H9 (cell line): ENCODE data around the gene MAP7. TPM values are rescaled to one million over a fixed set of nuclear protein-coding genes. Genes with fewer than 3 reads are reported as not detected.
"Not testable (repeated sequence)": the region's sequence is repeated elsewhere in the genome, so short reads cannot be mapped to it uniquely, and the experiment has no call there.

ENCODE experiments used
- DNase-seq: peaks from one replicate; pipeline ENCODE4 v3.0.0-alpha.2; 2017
- H2AFZ ChIP-seq: one replicate; pipeline ENCODE4 v1.6.1; 2013; ENCODE audit warnings: mild to moderate bottlenecking, low read length, control low read depth, moderate library complexity
- H2AK5ac ChIP-seq: 2 replicates; pipeline ENCODE4 v1.6.1; 2013; ENCODE audit warnings: low read length, control low read depth, mixed read lengths; ENCODE audit not compliant: insufficient read length
- H2BK120ac ChIP-seq: one replicate; pipeline ENCODE4 v1.6.1; 2013; ENCODE audit warnings: low read depth, mild to moderate bottlenecking, low read length, control low read depth, inconsistent platforms; ENCODE audit not compliant: poor library complexity, severe bottlenecking
- H2BK12ac ChIP-seq: 2 replicates; pipeline ENCODE4 v1.6.1; 2013; ENCODE audit warnings: low read length, control low read depth, mixed read lengths, low read depth; ENCODE audit not compliant: insufficient read length
- H2BK15ac ChIP-seq: 2 replicates; pipeline ENCODE4 v1.6.1; 2013; ENCODE audit warnings: low read depth, low read length, control low read depth
- H2BK20ac ChIP-seq: one replicate; pipeline ENCODE4 v1.6.1; 2013; ENCODE audit warnings: low read depth, mild to moderate bottlenecking, low read length, control low read depth, inconsistent platforms; ENCODE audit not compliant: poor library complexity, severe bottlenecking
- H2BK5ac ChIP-seq: 2 replicates; pipeline ENCODE4 v1.6.1; 2013; ENCODE audit warnings: low read length, control low read depth, mixed read lengths; ENCODE audit not compliant: insufficient read length
- H3K14ac ChIP-seq: 2 replicates; pipeline ENCODE4 v1.6.1; 2013; ENCODE audit warnings: low read length, control low read depth; ENCODE audit not compliant: insufficient read depth
- H3K18ac ChIP-seq: 2 replicates; pipeline ENCODE4 v1.6.1; 2013; ENCODE audit warnings: low read depth, mild to moderate bottlenecking, mixed read lengths, low read length, control low read depth; ENCODE audit not compliant: insufficient read length
- H3K23ac ChIP-seq: 2 replicates; pipeline ENCODE4 v1.6.1; 2013; ENCODE audit warnings: low read length, control low read depth, mixed read lengths, low read depth; ENCODE audit not compliant: insufficient read length
- H3K23me2 ChIP-seq: 2 replicates; pipeline ENCODE4 v1.6.1; 2013; ENCODE audit warnings: low read depth, mild to moderate bottlenecking, mixed read lengths, low read length, control low read depth; ENCODE audit not compliant: insufficient read length, poor library complexity, severe bottlenecking
- H3K27ac ChIP-seq: 2 replicates; pipeline ENCODE4 v1.5.1; 2013; ENCODE audit warnings: low read length, control low read depth, mixed read lengths, low read depth; ENCODE audit not compliant: insufficient read length
- H3K27me3 ChIP-seq: 2 replicates; pipeline ENCODE4 v1.6.1; 2013; ENCODE audit warnings: low read length, control low read depth, inconsistent platforms; ENCODE audit not compliant: insufficient read depth
- H3K4ac ChIP-seq: 2 replicates; pipeline ENCODE4 v1.6.1; 2013; ENCODE audit warnings: low read depth, mild to moderate bottlenecking, control low read depth, inconsistent platforms, low read length, moderate library complexity
- H3K4me1 ChIP-seq: 2 replicates; pipeline ENCODE4 v1.6.1; 2013; ENCODE audit warnings: low read length, control low read depth, inconsistent platforms; ENCODE audit not compliant: insufficient read depth
- H3K4me2 ChIP-seq: 2 replicates; pipeline ENCODE4 v1.6.1; 2013; ENCODE audit warnings: low read length, control low read depth, mixed read lengths; ENCODE audit not compliant: insufficient read length, insufficient read depth
- H3K56ac ChIP-seq: 2 replicates; pipeline ENCODE4 v1.6.1; 2013; ENCODE audit warnings: low read depth, mild to moderate bottlenecking, mixed read lengths, low read length, control low read depth; ENCODE audit not compliant: insufficient read length
- H3K79me1 ChIP-seq: 2 replicates; pipeline ENCODE4 v1.6.1; 2013; ENCODE audit warnings: low read depth, mild to moderate bottlenecking, moderate library complexity, low read length, control low read depth, inconsistent platforms; ENCODE audit not compliant: insufficient read depth, poor library complexity, severe bottlenecking
- H3K79me2 ChIP-seq: 2 replicates; pipeline ENCODE4 v1.6.1; 2013; ENCODE audit warnings: low read length, control low read depth, inconsistent platforms; ENCODE audit not compliant: insufficient read depth
- H3K9ac ChIP-seq: 2 replicates; pipeline ENCODE4 v1.6.1; 2013; ENCODE audit warnings: low read length, control low read depth, mixed read lengths; ENCODE audit not compliant: insufficient read length; ENCODE audit errors: extremely low read depth
- H3K9me3 ChIP-seq: one replicate; pipeline ENCODE4 v1.6.1; 2013; ENCODE audit warnings: low read depth, low read length, inconsistent platforms; ENCODE audit not compliant: control insufficient read depth
- H3T11ph ChIP-seq: one replicate; pipeline ENCODE4 v1.6.1; 2013; ENCODE audit warnings: mild to moderate bottlenecking, low read length, control low read depth, inconsistent platforms
- H4K20me1 ChIP-seq: one replicate; pipeline ENCODE4 v1.6.1; 2013; ENCODE audit not compliant: control insufficient read depth, insufficient read length, insufficient read depth
- H4K5ac ChIP-seq: 2 replicates; pipeline ENCODE4 v1.6.1; 2013; ENCODE audit warnings: low read depth, mild to moderate bottlenecking, mixed read lengths, low read length, control low read depth; ENCODE audit not compliant: insufficient read length
- H4K8ac ChIP-seq: replicated peaks from 2 replicates; pipeline ENCODE4 v1.6.1; 2013; ENCODE audit warnings: low read length, control low read depth, mixed read lengths, low read depth; ENCODE audit not compliant: insufficient read length
- H4K91ac ChIP-seq: 2 replicates; pipeline ENCODE4 v1.6.1; 2013; ENCODE audit warnings: low read depth, mild to moderate bottlenecking, moderate library complexity, mixed read lengths, low read length, control low read depth; ENCODE audit not compliant: insufficient read length
- H3K27ac Mint-ChIP-seq, 3 experiments: 2 replicates in 2 of 3; 3 replicates in 1 of 3; pipeline ENCODE4 v1.8.0; 2020 to 2021; ENCODE audit warnings: mixed read lengths in 3 of 3, mild to moderate bottlenecking in 1 of 3, moderate library complexity in 1 of 3
- H3K27me3 Mint-ChIP-seq: 2 replicates; pipeline ENCODE4 v1.8.0; 2021; ENCODE audit warnings: low read depth, mild to moderate bottlenecking, moderate library complexity, mixed read lengths
- H3K36me3 Mint-ChIP-seq, 3 experiments: 2 replicates in 2 of 3; 3 replicates in 1 of 3; pipeline ENCODE4 v1.8.0; 2020 to 2021; ENCODE audit warnings: low read depth in 3 of 3, mixed read lengths in 3 of 3; ENCODE audit not compliant: insufficient read depth in 1 of 3
- H3K4me1 Mint-ChIP-seq, 2 experiments: 2 replicates each; pipeline ENCODE4 v1.8.0; 2020; ENCODE audit warnings: mixed read lengths in 2 of 2
- H3K4me3 Mint-ChIP-seq, 2 experiments: 2 replicates in 1 of 2; 3 replicates in 1 of 2; pipeline ENCODE4 v1.8.0; 2020 to 2021; ENCODE audit warnings: mild to moderate bottlenecking in 2 of 2, mixed read lengths in 2 of 2, moderate library complexity in 1 of 2
- H3K9me3 Mint-ChIP-seq, 2 experiments: 2 replicates in 1 of 2; 3 replicates in 1 of 2; pipeline ENCODE4 v1.8.0; 2020; ENCODE audit warnings: mild to moderate bottlenecking in 2 of 2, mixed read lengths in 2 of 2, moderate library complexity in 1 of 2
- CTCF ChIP-seq: fragments of 200-600 bp; sonication (generic); conservative IDR thresholded peaks from 3 replicates; pipeline ENCODE4 v1.8.0; 2021; ENCODE audit warnings: antibody characterized with exemption, mild to moderate bottlenecking
- WGBS: extraction: QIAGEN DNeasy Blood & Tissue Kit; methylation state at CpG from one replicate; pipeline ENCODE4 v1.1.7; 2013; ENCODE audit warnings: missing lambda C conversion rate, low lambda C conversion rate, mixed read lengths; ENCODE audit not compliant: insufficient read length; ENCODE audit errors: extremely low coverage; 5-methylcytosine and 5-hydroxymethylcytosine counted together
- total RNA-seq: library from RNA; stranded (reverse); gene quantifications from 2 replicates; pipeline ENCODE4 v1.2.1, GENCODE V29; 2021

MAP7 gene
- total RNA-seq, 1 experiment from 2014 or later, result 51.1 TPM

GRCh38 chr6:136483906-136484305, 66.3 kb downstream of the MAP7 start:
- Histone ChIP-seq H4K91ac (no peak overlapping the region), H3K9ac (no peak overlapping the region), H2BK120ac (no peak overlapping the region), H3K27me3 (no peaks in the 10 kb centered on the region), H2AFZ (no peak overlapping the region), H3T11ph (no peak overlapping the region), H3K23me2 (no peaks in the 10 kb centered on the region), H3K79me2 (no peaks in the 10 kb centered on the region; the same call in 1 of the 2 replicates), H2BK5ac (no peak overlapping the region), H3K9me3 (no peaks in the 10 kb centered on the region), H4K20me1 (no peaks in the 10 kb centered on the region), H2AK5ac (no peak overlapping the region), H3K79me1 (peaks cover 4% of the 10 kb centered on the region), H4K8ac (no peak overlapping the region), H3K18ac (no peak overlapping the region), H2BK15ac (no peak overlapping the region), H3K4me1 (no peaks in the 10 kb centered on the region), H3K56ac (no peak overlapping the region), H3K14ac (no peak overlapping the region), H2BK20ac (no peak overlapping the region), H3K4me2 (no peak overlapping the region), H3K27ac (no peak overlapping the region), H2BK12ac (no peak overlapping the region), H3K4ac (no peak overlapping the region), H3K23ac (no peak overlapping the region), H4K5ac (no peak overlapping the region)
- peaks cover 8 to 14% of the 10 kb centered on the region in 2 experiments for H3K9me3 Mint-ChIP-seq
- no peaks in the 10 kb centered on the region for H3K27me3 Mint-ChIP-seq
- H3K36me3 Mint-ChIP-seq, result peaks cover 10 to 28% (median 14%) of the 10 kb centered on the region in 3 experiments
- H3K4me1 Mint-ChIP-seq, result peaks cover 2 to 8% of the 10 kb centered on the region in 2 experiments; a peak in 2 of 4 replicates
- H3K4me3 Mint-ChIP-seq, result no peak overlapping the region
- WGBS, result no CpG with 5 or more reads among the region's 3 CpGs
- H3K27ac Mint-ChIP-seq, result peak overlapping the region in 1 of 3 experiments; percentile 68; a peak in 3 of 7 replicates
- TF ChIP-seq CTCF, result no peak
- DNase-seq, result no peak

- H2BK120ac ChIP-seq, H3K18ac ChIP-seq, H4K91ac ChIP-seq, H4K8ac ChIP-seq, H3K79me2 ChIP-seq, H3K9ac ChIP-seq, H3K23ac ChIP-seq, H3K79me1 ChIP-seq, H2BK20ac ChIP-seq, H3K4me3 Mint-ChIP-seq, H3K4me1 Mint-ChIP-seq, H4K20me1 ChIP-seq, H2AFZ ChIP-seq, H2BK15ac ChIP-seq, H3K4me2 ChIP-seq, H3T11ph ChIP-seq, H3K9me3 ChIP-seq, H2BK5ac ChIP-seq, H3K27ac ChIP-seq, H4K5ac ChIP-seq, H3K27me3 Mint-ChIP-seq, H3K14ac ChIP-seq, H3K27ac Mint-ChIP-seq, H3K23me2 ChIP-seq, H2BK12ac ChIP-seq, DNase-seq, H3K27me3 ChIP-seq, H3K56ac ChIP-seq, H3K4me1 ChIP-seq, H3K4ac ChIP-seq, H2AK5ac ChIP-seq: not testable (repeated sequence)
- H3K36me3 Mint-ChIP-seq, result peaks cover 10 to 34% (median 16%) of the 10 kb centered on the region in 3 experiments
- H3K9me3 Mint-ChIP-seq, result peaks cover 11 to 16% of the 10 kb centered on the region in 2 experiments
- no CpG with 5 or more reads among the region's 2 CpGs for WGBS
These were observed 67.2 kb downstream of the MAP7 start for GRCh38 chr6:136483005-136483404.
